HL-60 (cell line): ENCODE results near the gene AGPAT3.

Source experiments
- DNase-seq, 2 experiments: peaks; one replicate each; pipeline ENCODE4 v3.0.0-alpha.2; 2010 to 2020; ENCODE audit warnings: low read depth in 1 of 2, low spot score in 1 of 2
- H3K27ac ChIP-seq: fragments of 250-450 bp; sonication (Bioruptor Pico); replicated peaks from 2 replicates; pipeline ENCODE4 v1.5.1; 2020; ENCODE audit warnings: mild to moderate bottlenecking, moderate library complexity
- H3K27me3 ChIP-seq: fragments of 250-450 bp; sonication (Bioruptor Pico); 2 replicates; pipeline ENCODE4 v1.5.1; 2021; ENCODE audit warnings: mild to moderate bottlenecking, moderate library complexity; ENCODE audit not compliant: insufficient read depth, poor library complexity, severe bottlenecking
- H3K4me3 ChIP-seq: replicated peaks from 2 replicates; pipeline ENCODE4 v1.5.1; 2011; ENCODE audit warnings: mild to moderate bottlenecking, control low read depth, low read length; ENCODE audit not compliant: insufficient read depth
- GABPA ChIP-seq: IDR thresholded peaks from 2 replicates; pipeline ENCODE4 v1.6.1; 2012; ENCODE audit warnings: low read depth
- POLR2AphosphoS5 ChIP-seq: IDR thresholded peaks from 2 replicates; pipeline ENCODE4 v1.6.1; 2012; ENCODE audit warnings: low read depth
- SPI1 ChIP-seq: IDR thresholded peaks from 2 replicates; pipeline ENCODE4 v1.6.1; 2012; ENCODE audit warnings: low read depth, mild to moderate bottlenecking, borderline replicate concordance
- TF ChIP-seq, protein P1 (sequence below): IDR thresholded peaks from one replicate; pipeline ENCODE4 v1.5.1; 2011; ENCODE audit warnings: low read length, control low read depth, inconsistent platforms; ENCODE audit not compliant: insufficient read depth
- TF ChIP-seq, protein P2 (sequence below): IDR thresholded peaks from 2 replicates; pipeline ENCODE4 v1.6.1; 2012; ENCODE audit warnings: low read depth; ENCODE audit not compliant: insufficient replicate concordance

Gene AGPAT3

DNA sequence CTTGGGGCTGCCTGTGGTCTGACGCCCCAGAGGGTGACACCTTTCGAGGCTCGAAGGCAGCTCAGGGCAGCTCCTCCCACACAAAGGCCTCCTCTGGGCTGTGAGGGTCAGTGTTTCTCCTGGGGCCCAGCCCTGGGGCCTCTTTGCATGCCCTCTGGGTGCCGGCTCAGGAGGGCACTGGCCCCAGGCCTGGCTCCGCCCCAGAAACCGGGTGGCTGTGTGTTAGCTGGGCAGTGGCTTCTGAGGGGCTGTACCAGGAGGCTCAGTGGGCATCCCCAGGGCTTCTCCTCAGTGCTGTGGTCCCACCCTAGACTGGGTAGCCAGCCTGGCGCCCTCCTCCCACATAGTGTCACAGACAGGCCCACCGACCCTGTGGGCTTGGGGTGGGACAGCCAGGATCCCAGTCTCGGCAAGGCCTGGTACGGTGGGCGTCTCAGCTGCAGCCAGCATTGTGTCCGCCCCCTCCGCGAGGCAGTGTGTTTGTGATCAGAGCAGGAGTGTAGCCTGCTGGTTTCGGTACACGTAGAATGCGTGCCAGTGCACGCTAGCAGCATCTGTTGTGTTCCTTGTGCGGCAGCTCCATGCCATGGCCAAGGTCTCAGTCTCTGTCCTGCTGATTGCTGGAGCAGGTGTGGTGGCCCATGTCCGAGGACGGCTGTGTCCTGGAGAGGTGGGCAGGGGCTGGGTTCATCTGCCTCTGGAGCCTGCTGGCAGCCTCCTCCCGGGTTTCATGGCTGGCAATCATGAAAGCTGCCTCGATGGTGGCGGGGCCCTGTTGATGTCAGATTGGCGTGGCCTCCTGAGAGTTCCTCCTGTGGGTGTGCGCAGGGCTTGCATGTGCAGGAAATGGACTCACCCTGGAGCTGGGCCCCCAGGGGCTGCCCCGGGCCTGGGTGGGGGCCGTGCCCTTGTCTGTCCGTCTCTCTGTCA lies 47.6 kb upstream of the AGPAT3 start:
- Histone ChIP-seq H3K4me3 (no peak overlapping the region), H3K27ac (peak overlapping the region; percentile 31; the same call in 1 of the 2 replicates)
- TF ChIP-seq POLR2AphosphoS5, result no peak
- no peak for TF ChIP-seq SPI1
- TF ChIP-seq, protein P1, sequence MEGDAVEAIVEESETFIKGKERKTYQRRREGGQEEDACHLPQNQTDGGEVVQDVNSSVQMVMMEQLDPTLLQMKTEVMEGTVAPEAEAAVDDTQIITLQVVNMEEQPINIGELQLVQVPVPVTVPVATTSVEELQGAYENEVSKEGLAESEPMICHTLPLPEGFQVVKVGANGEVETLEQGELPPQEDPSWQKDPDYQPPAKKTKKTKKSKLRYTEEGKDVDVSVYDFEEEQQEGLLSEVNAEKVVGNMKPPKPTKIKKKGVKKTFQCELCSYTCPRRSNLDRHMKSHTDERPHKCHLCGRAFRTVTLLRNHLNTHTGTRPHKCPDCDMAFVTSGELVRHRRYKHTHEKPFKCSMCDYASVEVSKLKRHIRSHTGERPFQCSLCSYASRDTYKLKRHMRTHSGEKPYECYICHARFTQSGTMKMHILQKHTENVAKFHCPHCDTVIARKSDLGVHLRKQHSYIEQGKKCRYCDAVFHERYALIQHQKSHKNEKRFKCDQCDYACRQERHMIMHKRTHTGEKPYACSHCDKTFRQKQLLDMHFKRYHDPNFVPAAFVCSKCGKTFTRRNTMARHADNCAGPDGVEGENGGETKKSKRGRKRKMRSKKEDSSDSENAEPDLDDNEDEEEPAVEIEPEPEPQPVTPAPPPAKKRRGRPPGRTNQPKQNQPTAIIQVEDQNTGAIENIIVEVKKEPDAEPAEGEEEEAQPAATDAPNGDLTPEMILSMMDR, result no peak
- TF ChIP-seq, protein P2, sequence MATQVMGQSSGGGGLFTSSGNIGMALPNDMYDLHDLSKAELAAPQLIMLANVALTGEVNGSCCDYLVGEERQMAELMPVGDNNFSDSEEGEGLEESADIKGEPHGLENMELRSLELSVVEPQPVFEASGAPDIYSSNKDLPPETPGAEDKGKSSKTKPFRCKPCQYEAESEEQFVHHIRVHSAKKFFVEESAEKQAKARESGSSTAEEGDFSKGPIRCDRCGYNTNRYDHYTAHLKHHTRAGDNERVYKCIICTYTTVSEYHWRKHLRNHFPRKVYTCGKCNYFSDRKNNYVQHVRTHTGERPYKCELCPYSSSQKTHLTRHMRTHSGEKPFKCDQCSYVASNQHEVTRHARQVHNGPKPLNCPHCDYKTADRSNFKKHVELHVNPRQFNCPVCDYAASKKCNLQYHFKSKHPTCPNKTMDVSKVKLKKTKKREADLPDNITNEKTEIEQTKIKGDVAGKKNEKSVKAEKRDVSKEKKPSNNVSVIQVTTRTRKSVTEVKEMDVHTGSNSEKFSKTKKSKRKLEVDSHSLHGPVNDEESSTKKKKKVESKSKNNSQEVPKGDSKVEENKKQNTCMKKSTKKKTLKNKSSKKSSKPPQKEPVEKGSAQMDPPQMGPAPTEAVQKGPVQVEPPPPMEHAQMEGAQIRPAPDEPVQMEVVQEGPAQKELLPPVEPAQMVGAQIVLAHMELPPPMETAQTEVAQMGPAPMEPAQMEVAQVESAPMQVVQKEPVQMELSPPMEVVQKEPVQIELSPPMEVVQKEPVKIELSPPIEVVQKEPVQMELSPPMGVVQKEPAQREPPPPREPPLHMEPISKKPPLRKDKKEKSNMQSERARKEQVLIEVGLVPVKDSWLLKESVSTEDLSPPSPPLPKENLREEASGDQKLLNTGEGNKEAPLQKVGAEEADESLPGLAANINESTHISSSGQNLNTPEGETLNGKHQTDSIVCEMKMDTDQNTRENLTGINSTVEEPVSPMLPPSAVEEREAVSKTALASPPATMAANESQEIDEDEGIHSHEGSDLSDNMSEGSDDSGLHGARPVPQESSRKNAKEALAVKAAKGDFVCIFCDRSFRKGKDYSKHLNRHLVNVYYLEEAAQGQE, result no peak
- no peak for TF ChIP-seq GABPA

DNA sequence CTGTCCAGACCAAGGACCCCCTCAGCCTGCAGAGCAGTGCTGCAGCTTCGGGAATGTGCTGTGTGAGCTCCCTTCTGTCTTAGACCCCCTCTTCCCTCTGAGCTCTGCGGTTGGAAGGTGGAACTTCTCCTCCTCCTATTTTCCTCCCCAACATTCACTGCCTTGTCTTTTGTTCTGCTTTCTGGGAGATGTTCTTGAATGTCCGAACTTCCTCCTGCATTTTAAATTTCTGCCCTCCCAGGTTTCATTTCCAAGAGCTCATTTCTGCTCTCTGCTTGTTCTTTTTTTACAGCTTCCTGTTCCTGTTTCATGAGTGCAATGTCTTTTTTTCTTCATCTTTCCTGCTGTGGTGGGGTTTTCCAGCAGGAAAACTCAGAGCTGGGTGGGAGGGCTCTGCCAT lies 46.3 kb upstream of the AGPAT3 start:
- Histone ChIP-seq H3K4me3 (no peak overlapping the region), H3K27me3 (no peaks in the 10 kb centered on the region), H3K27ac (peak overlapping the region; percentile 43)
- TF ChIP-seq, protein P2, result no peak
- 0 out of 2 replicates have a peak, but pooled peaks have one; percentile 31 for TF ChIP-seq GABPA
- TF ChIP-seq POLR2AphosphoS5, result no peak
- peak; percentile 66; the same call in 1 of the 2 replicates for TF ChIP-seq SPI1
- peak in 1 of 2 experiments; percentile 66 for DNase-seq

More for the DNA sequence above, 47.6 kb upstream of the AGPAT3 start:
- H3K27me3 ChIP-seq, result no peaks in the 10 kb centered on the region
- DNase-seq, result no peak

DNA sequence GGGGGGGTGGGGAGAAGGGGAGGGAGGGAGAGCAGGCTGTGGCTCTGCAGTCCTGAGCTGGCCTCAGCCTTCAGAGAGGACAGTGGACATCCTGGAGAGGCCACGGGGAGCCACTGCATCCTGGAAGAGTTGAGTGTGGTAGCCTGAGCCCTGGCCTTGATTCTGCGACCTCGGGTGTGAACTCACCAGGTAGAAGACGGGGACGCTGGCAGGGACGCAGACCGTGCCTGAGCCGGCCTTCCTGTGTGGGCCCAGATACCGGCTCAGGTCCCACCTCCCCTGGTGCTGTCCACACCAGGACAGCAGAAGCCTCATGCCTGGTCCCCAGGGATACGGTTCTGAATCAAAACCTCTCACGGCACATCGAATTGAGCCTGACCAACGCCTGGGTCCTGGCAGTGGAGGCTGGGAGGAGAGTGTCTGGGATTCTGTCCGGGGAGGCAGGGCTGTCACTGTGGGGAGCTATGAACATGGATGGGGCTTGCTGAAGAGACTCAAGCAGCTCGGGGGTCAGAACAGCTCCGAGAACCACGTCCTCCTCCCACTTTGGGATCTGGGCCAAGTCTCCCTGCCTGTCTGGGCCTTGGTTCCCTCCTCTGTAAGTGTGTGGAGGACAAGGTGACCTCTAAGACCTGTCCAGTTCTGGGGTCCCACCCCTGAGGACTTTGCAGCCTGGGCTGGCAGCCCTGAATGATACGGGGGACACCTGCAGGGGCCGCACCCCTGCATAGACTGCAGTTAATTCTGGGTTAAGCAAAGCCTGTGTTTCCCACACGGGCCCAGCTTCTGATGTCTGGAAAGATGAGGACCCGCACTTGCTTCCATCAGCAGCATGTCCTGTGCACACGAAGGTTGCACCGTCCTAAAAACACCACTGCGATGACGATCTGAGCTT lies 45.3 kb upstream of the AGPAT3 start:
- Histone ChIP-seq H3K4me3 (no peak overlapping the region), H3K27me3 (no peaks in the 10 kb centered on the region), H3K27ac (no peak overlapping the region)
- TF ChIP-seq SPI1 (no peak), POLR2AphosphoS5 (no peak), GABPA (no peak)
- TF ChIP-seq, protein P1, result no peak
- TF ChIP-seq, protein P2, result no peak
- DNase-seq, result no peak
